B cell (primary cell): ENCODE measurements around the gene SLC4A4.

ENCODE experiments used
- CTCF ChIP-seq: fragments of 200-600 bp; IDR thresholded peaks from one replicate; pipeline ENCODE4 v1.8.0; 2022; ENCODE audit warnings: antibody characterized with exemption, mild to moderate bottlenecking
- EZH2 ChIP-seq: IDR thresholded peaks from 2 replicates; pipeline ENCODE4 v1.6.1; 2012; ENCODE audit warnings: borderline replicate concordance, low read depth, mild to moderate bottlenecking, moderate library complexity, low read length; ENCODE audit not compliant: insufficient read depth, poor library complexity, severe bottlenecking

- TF ChIP-seq CTCF (no peak), EZH2 (no peak)
Measured at GRCh38 chr4:71382900-71383560, 44.2 kb downstream of the SLC4A4 start.
